Measurements from ENCODE around the gene POM121L2. TPM values are rescaled to one million over a fixed set of nuclear protein-coding genes. Genes with fewer than 3 reads are reported as not detected.

The POM121L2 gene
- total and polyA plus RNA-seq, 3 donors from 2014 or later: 4.2 to 18.4 (median 5.1) TPM

- no peaks in the 10 kb centered on the region for H3K36me3 ChIP-seq (ENCODE audit: low read depth, missing control alignments)
- intact Hi-C loops (cut with DNase I; ENCODE audit: low total_unique reads): no loop called here
- TF ChIP-seq POLR2A (IDR thresholded peaks at IDR 0.05) (no peak), CTCF (IDR thresholded peaks at IDR 0.05) (no peak)
- WGBS, 2 donors: 3 to 4% methylated on average over 27 of the region's 27 CpGs
- no peak overlapping the region for H3K27ac ChIP-seq
- H3K27me3 ChIP-seq: no peaks in the 10 kb centered on the region
- no peaks in the 10 kb centered on the region for H3K4me1 ChIP-seq
- H3K9me3 ChIP-seq: no peaks in the 10 kb centered on the region
- DNase-seq: no peak
- H3K4me3 ChIP-seq: peak overlapping the region in 1 of 2 donors; percentile 39
These were observed 15.8 kb downstream of the POM121L2 start for GRCh38 chr6:27296106-27296783.

GRCh38 chr6:27295301-27296079, 16.6 kb downstream of the POM121L2 start:
- no peak overlapping the region for H3K27ac ChIP-seq
- DNase-seq: no peak
- 3 to 4% methylated on average over 20 of the region's 20 CpGs for WGBS, 2 donors
- H3K36me3 ChIP-seq (ENCODE audit: low read depth, missing control alignments): no peaks in the 10 kb centered on the region
- no peaks in the 10 kb centered on the region for H3K9me3 ChIP-seq
- peak overlapping the region in 1 of 2 donors; percentile 39 for H3K4me3 ChIP-seq
- intact Hi-C loops (cut with DNase I; ENCODE audit: low total_unique reads): no loop called here
- TF ChIP-seq POLR2A (IDR thresholded peaks at IDR 0.05): no peak
- TF ChIP-seq CTCF (IDR thresholded peaks at IDR 0.05): no peak
- no peaks in the 10 kb centered on the region for H3K4me1 ChIP-seq
- H3K27me3 ChIP-seq: no peaks in the 10 kb centered on the region

- Histone ChIP-seq H3K27ac (no peak overlapping the region), H3K36me3 (ENCODE audit: low read depth, missing control alignments) (no peaks in the 10 kb centered on the region), H3K27me3 (no peaks in the 10 kb centered on the region), H3K9me3 (no peaks in the 10 kb centered on the region), H3K4me1 (no peaks in the 10 kb centered on the region), H3K4me3 (no peak overlapping the region)
- 10 to 13% methylated on average over 5 of the region's 5 CpGs for WGBS, 2 donors
- intact Hi-C loops (cut with DNase I; ENCODE audit: low total_unique reads): no loop called here
- no peak for TF ChIP-seq CTCF (IDR thresholded peaks at IDR 0.05)
- TF ChIP-seq POLR2A (IDR thresholded peaks at IDR 0.05): no peak
- DNase-seq: no peak
These were observed 17.7 kb downstream of the POM121L2 start for GRCh38 chr6:27294409-27294808.

- no peaks in the 10 kb centered on the region for H3K36me3 ChIP-seq (ENCODE audit: low read depth, missing control alignments)
- H3K4me1 ChIP-seq: no peaks in the 10 kb centered on the region
- no peak for DNase-seq
- TF ChIP-seq POLR2A (IDR thresholded peaks at IDR 0.05) (no peak), CTCF (IDR thresholded peaks at IDR 0.05) (no peak)
- WGBS, 2 donors: 10 to 11% methylated on average over 28 of the region's 28 CpGs
- H3K27me3 ChIP-seq: no peaks in the 10 kb centered on the region
- no peak overlapping the region for H3K4me3 ChIP-seq
- intact Hi-C loops (cut with DNase I; ENCODE audit: low total_unique reads): no loop called here
- H3K9me3 ChIP-seq: no peaks in the 10 kb centered on the region
- no peak overlapping the region for H3K27ac ChIP-seq
These were observed 18.5 kb downstream of the POM121L2 start for GRCh38 chr6:27293436-27294098.

Measured in testis (tissue), 3 donors.